Activated gamma-delta T cell treated with anti-CD3 and anti-CD28 coated beads, Interleukin-2, amount 50 U/mL, for 16 hours (primary cell): Measurements from ENCODE around the gene HOOK2.
"Not testable (repeated sequence)": the region's sequence is repeated elsewhere in the genome, so short reads cannot be mapped to it uniquely, and the experiment has no call there.

Experiments used
- DNase-seq: peaks from one replicate; pipeline ENCODE4 v3.0.0-alpha.2; 2020; ENCODE audit warnings: low read depth

HOOK2 gene

GRCh38 chr19:12721656-12722565 is 53.4 kb downstream of the HOOK2 start:
- no peak for DNase-seq

- DNase-seq = no peak
These were observed 54.3 kb downstream of the HOOK2 start for GRCh38 chr19:12720851-12721655.

- no peak for DNase-seq
These were observed 55.1 kb downstream of the HOOK2 start for GRCh38 chr19:12720296-12720695.

- DNase-seq = no peak
These were observed 59.4 kb downstream of the HOOK2 start for GRCh38 chr19:12715929-12716328.

- no peak for DNase-seq
These were observed 60.2 kb downstream of the HOOK2 start for GRCh38 chr19:12715102-12715501.

GRCh38 chr19:12713304-12713703 is 62.0 kb downstream of the HOOK2 start:
- not testable (repeated sequence) for DNase-seq
